Hepatocyte (in vitro differentiated cells): ENCODE data around the gene FAM170B. TPM values are rescaled to one million over a fixed set of nuclear protein-coding genes. Genes with fewer than 3 reads are reported as not detected.

Source experiments
- DNase-seq: peaks from one replicate; pipeline ENCODE4 v3.0.0-alpha.2; 2016; ENCODE audit warnings: low spot score
- H2AFZ ChIP-seq: fragments of 200-600 bp; sonication (generic); 2 replicates; pipeline ENCODE4 v1.6.0; 2016; ENCODE audit warnings: antibody characterized with exemption, mild to moderate bottlenecking
- H3K27ac ChIP-seq: fragments of 200-600 bp; sonication (generic); 2 replicates; pipeline ENCODE4 v1.5.1; 2016; ENCODE audit warnings: mild to moderate bottlenecking
- H3K27me3 ChIP-seq: fragments of 200-600 bp; sonication (generic); 2 replicates; pipeline ENCODE4 v1.6.1; 2016
- H3K36me3 ChIP-seq: fragments of 200-600 bp; sonication (generic); replicated peaks from 2 replicates; pipeline ENCODE4 v1.5.1; 2016; ENCODE audit warnings: low read depth; ENCODE audit not compliant: insufficient read depth
- H3K4me1 ChIP-seq: fragments of 200-600 bp; sonication (generic); 2 replicates; pipeline ENCODE4 v1.5.1; 2016; ENCODE audit warnings: mild to moderate bottlenecking, moderate library complexity; ENCODE audit not compliant: insufficient read depth
- H3K4me2 ChIP-seq: fragments of 200-600 bp; sonication (generic); 2 replicates; pipeline ENCODE4 v1.6.0; 2016
- H3K4me3 ChIP-seq: fragments of 200-600 bp; sonication (generic); 2 replicates; pipeline ENCODE4 v1.5.1; 2016; ENCODE audit warnings: mild to moderate bottlenecking
- H3K79me2 ChIP-seq: fragments of 200-600 bp; sonication (generic); 2 replicates; pipeline ENCODE4 v1.6.0; 2017; ENCODE audit warnings: mild to moderate bottlenecking
- H3K9me2 ChIP-seq: fragments of 200-600 bp; sonication (generic); replicated peaks from 2 replicates; pipeline ENCODE4 v1.6.0; 2017; ENCODE audit warnings: mild to moderate bottlenecking; ENCODE audit not compliant: insufficient read depth
- H3K9me3 ChIP-seq: fragments of 200-600 bp; sonication (generic); 2 replicates; pipeline ENCODE4 v1.5.1; 2016; ENCODE audit warnings: low read depth, mild to moderate bottlenecking
- H4K20me1 ChIP-seq: fragments of 200-600 bp; sonication (generic); 2 replicates; pipeline ENCODE4 v1.6.0; 2016; ENCODE audit warnings: mild to moderate bottlenecking; ENCODE audit not compliant: insufficient read depth, poor library complexity, severe bottlenecking
- EZH2 ChIP-seq: fragments of 200-600 bp; sonication (generic); IDR thresholded peaks from 2 replicates; pipeline ENCODE4 v1.6.1; 2016; ENCODE audit warnings: antibody characterized with exemption, mild to moderate bottlenecking, borderline replicate concordance
- EZH2phosphoT487 ChIP-seq: fragments of 200-600 bp; sonication (generic); IDR thresholded peaks from one replicate; pipeline ENCODE4 v1.6.1; 2018; ENCODE audit warnings: antibody characterized with exemption, mild to moderate bottlenecking, low read depth, moderate library complexity; ENCODE audit not compliant: unreplicated experiment, severe bottlenecking
- WGBS: methylation state at CpG from one replicate; pipeline ENCODE4 v1.1.6; 2016; ENCODE audit warnings: low lambda C conversion rate; ENCODE audit errors: missing lambda C conversion rate; 5-methylcytosine and 5-hydroxymethylcytosine counted together
- polyA plus RNA-seq: library from polyadenylated mRNA; unstranded; fragments of >200 nt; fragmentation: Nextera tagmentation; extraction: Ambion mirVana; gene quantifications from 2 replicates; pipeline ENCODE4 v1.2.1, GENCODE V29; 2016
- total RNA-seq: library from RNA; depleted of rRNA; stranded (reverse); fragments of >200 nt; gene quantifications from 2 replicates; pipeline ENCODE4 v1.2.3, GENCODE V29; 2014
- TF ChIP-seq, protein P1 (sequence below): fragments of 200-600 bp; sonication (generic); IDR thresholded peaks from 2 replicates; pipeline ENCODE4 v1.5.1; 2016; ENCODE audit warnings: antibody characterized with exemption, mild to moderate bottlenecking; ENCODE audit not compliant: poor library complexity

Gene FAM170B
- total and polyA plus RNA-seq, 2 experiments from 2014 or later = not detected

DNA sequence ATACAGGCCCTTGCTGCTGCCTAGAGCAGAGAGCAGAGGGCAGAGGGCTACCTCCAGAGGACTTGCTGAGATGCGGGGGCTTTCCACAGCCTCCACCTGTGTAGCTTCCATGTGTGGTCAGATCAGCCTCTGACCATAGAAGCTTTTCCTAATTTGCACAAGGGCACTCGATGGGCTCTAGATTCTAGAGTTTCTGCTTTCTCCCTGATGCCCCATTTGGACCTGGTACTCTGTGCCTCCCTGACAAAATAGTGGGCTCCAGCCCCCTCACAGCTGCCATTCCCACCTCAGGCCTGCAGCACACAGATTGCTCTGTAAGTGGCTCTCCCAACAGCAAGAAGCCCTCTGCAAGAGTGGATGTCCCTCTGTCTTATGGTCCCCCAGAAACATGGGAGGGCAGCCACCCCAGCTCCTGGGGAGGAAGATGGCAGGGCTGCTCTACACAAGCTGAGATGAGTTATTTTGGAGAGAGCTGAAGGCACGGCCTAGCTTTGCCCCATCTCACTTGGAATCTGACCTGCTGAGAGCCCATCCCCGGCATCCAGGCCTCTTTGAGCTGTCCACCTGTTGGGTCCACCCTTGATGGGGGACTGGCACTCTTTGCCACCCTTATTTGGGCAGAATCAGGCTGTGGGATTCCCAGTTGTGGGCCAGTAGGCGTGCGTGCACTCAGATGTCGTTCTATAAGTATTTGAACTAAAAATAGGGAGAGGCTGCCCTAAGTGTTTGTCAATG is 37.7 kb upstream of the FAM170B start:
- Histone ChIP-seq H3K27me3 (no peaks in the 10 kb centered on the region), H3K36me3 (no peaks in the 10 kb centered on the region), H3K4me1 (no peaks in the 10 kb centered on the region), H3K4me2 (no peak overlapping the region), H3K79me2 (no peaks in the 10 kb centered on the region), H3K27ac (no peak overlapping the region), H3K9me2 (no peaks in the 10 kb centered on the region), H2AFZ (no peak overlapping the region), H4K20me1 (no peaks in the 10 kb centered on the region), H3K9me3 (no peaks in the 10 kb centered on the region), H3K4me3 (no peak overlapping the region)
- WGBS = 73% methylated on average over 7 of the region's 7 CpGs
- DNase-seq = no peak
- TF ChIP-seq, protein P1, sequence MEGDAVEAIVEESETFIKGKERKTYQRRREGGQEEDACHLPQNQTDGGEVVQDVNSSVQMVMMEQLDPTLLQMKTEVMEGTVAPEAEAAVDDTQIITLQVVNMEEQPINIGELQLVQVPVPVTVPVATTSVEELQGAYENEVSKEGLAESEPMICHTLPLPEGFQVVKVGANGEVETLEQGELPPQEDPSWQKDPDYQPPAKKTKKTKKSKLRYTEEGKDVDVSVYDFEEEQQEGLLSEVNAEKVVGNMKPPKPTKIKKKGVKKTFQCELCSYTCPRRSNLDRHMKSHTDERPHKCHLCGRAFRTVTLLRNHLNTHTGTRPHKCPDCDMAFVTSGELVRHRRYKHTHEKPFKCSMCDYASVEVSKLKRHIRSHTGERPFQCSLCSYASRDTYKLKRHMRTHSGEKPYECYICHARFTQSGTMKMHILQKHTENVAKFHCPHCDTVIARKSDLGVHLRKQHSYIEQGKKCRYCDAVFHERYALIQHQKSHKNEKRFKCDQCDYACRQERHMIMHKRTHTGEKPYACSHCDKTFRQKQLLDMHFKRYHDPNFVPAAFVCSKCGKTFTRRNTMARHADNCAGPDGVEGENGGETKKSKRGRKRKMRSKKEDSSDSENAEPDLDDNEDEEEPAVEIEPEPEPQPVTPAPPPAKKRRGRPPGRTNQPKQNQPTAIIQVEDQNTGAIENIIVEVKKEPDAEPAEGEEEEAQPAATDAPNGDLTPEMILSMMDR = no peak
- TF ChIP-seq EZH2 (no peak), EZH2phosphoT487 (no peak)

DNA sequence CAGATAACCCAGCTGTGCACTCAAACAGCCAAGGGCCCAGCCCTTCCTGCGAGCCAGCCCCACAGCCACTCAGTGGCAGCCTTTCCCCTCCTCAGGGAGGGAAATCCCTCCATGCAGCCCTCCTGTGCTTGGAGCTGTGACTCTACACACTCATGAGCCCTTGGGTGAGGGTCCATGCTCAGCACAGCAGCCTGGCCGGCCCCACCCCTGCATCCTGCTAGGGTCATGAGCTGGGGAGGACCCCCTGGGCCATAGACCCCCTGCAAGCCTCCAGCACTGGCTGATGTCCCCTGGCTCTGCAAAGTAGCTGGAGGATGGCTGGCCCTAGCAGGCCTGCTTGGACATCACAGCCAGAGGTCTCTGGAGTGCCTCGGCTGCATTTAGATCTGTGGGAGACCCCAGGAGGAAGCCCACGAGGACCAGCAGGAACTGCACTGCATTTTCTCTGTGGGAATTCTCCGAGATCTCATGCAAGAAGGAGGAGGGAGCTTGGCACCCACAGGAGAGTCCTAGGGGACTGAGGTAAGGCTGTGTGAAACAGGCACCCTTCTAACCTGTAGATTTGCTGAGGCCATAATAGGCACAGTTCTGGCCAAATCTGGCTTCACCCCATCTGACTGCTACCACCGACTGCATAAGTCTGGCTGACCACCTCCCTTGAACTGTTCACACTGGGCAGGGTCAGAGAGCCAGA is 37.0 kb upstream of the FAM170B start:
- Histone ChIP-seq H3K9me2 (no peaks in the 10 kb centered on the region), H3K36me3 (no peaks in the 10 kb centered on the region), H3K4me3 (no peak overlapping the region), H3K79me2 (no peaks in the 10 kb centered on the region), H4K20me1 (no peaks in the 10 kb centered on the region), H3K27ac (no peak overlapping the region), H3K27me3 (no peaks in the 10 kb centered on the region), H3K4me1 (no peaks in the 10 kb centered on the region), H3K9me3 (no peaks in the 10 kb centered on the region), H2AFZ (no peak overlapping the region), H3K4me2 (no peak overlapping the region)
- DNase-seq = no peak
- TF ChIP-seq, protein P1 = no peak
- no peak for TF ChIP-seq EZH2
- 82% methylated on average over 6 of the region's 6 CpGs for WGBS

DNA sequence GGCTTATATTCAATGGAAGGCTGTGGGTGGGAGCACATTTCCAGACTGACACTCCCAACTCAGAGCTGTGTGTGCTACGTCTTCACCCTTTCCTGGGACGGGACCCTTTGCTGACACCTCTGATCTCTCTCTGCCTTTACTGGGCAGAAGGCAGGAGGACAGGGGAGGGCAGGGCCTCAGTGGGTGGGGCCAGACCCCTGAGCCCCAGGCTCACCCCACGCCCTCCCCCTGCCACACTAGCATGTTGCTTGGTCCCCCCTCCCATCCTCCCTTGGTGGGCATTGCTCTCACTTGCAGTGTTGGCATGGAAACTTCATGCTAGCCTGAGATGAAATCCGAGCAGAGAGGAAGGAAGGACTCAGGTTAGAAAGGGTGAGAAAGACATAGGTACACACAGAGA is 36.0 kb upstream of the FAM170B start:
- no peaks in the 10 kb centered on the region for H3K27me3 ChIP-seq
- WGBS = 73% methylated on average over 3 of the region's 4 CpGs
- no peak for DNase-seq
- no peak overlapping the region for H2AFZ ChIP-seq
- no peaks in the 10 kb centered on the region for H4K20me1 ChIP-seq
- no peak for TF ChIP-seq EZH2
- TF ChIP-seq EZH2phosphoT487 = no peak
- TF ChIP-seq, protein P1 = no peak
- no peaks in the 10 kb centered on the region for H3K79me2 ChIP-seq
- H3K4me2 ChIP-seq = no peak overlapping the region
- no peaks in the 10 kb centered on the region for H3K4me1 ChIP-seq
- H3K36me3 ChIP-seq = no peaks in the 10 kb centered on the region
- H3K4me3 ChIP-seq = no peak overlapping the region
- no peaks in the 10 kb centered on the region for H3K9me3 ChIP-seq
- no peak overlapping the region for H3K27ac ChIP-seq
- no peaks in the 10 kb centered on the region for H3K9me2 ChIP-seq
